ENCODE measurements around the gene HPN. TPM values are rescaled to one million over a fixed set of nuclear protein-coding genes. Genes with fewer than 3 reads are reported as not detected.
"Not testable (repeated sequence)": the region's sequence is repeated elsewhere in the genome, so short reads cannot be mapped to it uniquely, and the experiment has no call there.

Gene HPN
- total and polyA plus RNA-seq, 7 donors: 1.6 to 17.7 (median 5.2) TPM

DNA sequence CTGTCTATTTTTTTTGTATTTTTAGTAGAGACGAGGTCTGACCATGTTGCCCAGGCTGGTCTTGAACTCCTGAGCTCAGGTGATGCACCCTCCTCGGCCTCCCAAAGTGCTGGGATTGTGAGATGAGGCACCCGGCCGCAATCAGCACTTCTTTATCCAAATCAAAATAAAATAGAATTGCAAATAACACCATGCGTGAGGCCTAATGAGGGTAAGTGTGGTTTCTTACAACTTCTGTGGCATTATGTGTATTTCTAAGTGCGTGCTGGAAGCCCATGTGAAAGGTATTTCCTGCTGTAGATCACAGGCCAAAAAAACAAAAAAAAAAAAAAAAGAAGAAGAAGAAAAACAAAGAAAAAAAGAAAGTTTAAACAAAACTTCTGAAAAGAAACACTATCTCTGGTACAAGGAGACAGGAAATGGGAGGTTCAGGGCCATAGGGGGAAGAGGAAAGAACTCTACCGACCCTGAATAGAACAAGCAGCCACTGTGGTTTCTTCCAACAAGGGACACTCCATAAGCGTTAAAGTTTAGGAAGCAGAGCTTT lies 44.4 kb upstream of the HPN start:
- peak in 1 of 2 donors; percentile 15 for DNase-seq
- H3K27me3 ChIP-seq (ENCODE audit: insufficient read depth in 3 of 3, low read length in 2 of 3): no peaks in the 10 kb centered on the region
- H3K4me1 ChIP-seq: peaks cover 12% of the 10 kb centered on the region
- WGBS, 3 donors: 70 to 74% (median 70%) methylated on average over 8 of the region's 8 CpGs
- TF ChIP-seq CTCF (IDR thresholded peaks at IDR 0.05): no peak
- ATAC-seq: no peak
- H3K9me3 ChIP-seq: no peaks in the 10 kb centered on the region
- intact Hi-C loops (cut with DNase I): no loop called here
- H3K27ac ChIP-seq: peak overlapping the region; percentile 14
- H3K36me3 ChIP-seq (ENCODE audit: insufficient read depth in 1 of 2, low read depth in 1 of 2): no peaks in the 10 kb centered on the region
- no peak overlapping the region for H3K4me3 ChIP-seq

DNA sequence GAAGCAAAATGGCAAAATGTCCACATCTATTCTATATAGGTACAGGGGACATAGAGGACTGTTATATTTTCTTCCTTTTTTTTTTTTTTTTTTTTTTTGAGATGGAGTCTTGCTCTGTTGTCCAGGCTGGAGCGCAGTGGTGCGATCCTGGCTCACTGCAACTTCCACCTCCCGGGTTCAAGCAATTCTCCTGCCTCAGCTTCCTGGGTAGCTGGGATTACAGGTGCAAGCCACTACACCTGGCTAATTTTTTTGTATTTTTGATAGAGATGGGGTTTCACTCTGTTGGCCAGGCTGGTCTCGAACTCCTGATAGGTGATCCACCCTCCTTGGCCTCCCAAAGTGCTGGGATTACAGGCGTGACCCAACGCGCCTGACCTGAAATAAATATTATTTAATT lies 43.3 kb upstream of the HPN start:
- peak in 1 of 2 donors; percentile 2 for DNase-seq

DNA sequence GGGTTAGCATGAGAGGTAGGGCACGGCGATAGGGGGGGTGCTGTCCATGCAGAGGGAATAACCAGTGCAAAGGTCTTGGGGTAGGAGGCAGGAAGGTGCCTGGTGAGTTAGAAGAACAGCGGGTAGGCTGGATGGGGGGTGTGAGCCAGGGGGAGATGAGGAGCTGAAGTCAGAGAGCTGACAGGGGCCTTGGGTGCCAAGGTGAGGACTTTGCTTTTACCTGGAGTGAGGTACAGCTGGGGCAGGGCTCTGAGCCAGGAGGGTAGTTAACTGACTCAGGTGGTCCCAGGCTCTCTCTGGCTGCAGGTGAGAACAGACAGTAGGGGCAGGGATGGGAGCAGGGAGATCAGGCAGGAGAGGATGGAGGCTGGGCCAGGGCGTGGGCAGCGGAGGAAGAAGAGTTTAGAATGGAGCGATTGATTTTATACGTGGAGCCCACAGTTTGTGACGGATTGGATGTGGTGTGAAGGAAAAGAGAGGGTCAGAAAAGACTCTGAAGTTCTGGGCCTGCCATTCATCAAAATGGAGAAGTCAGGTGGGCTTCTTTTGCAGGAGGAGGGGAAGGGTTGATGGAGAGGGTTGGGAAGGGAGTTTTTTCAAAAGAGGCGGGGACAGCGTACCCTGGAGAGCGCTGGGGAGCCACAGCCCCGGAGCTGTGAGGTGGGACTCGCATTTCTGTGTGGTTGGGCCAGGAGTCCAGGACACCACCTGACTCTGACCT lies 42.6 kb upstream of the HPN start:
- TF ChIP-seq CTCF (IDR thresholded peaks at IDR 0.05): no peak
- ATAC-seq (peak in 1 of 4 donors; percentile 56), DNase-seq (peak in 1 of 2 donors; percentile 39)
- H3K27me3 ChIP-seq (ENCODE audit: insufficient read depth in 3 of 3, low read length in 2 of 3): no peaks in the 10 kb centered on the region
- H3K27ac ChIP-seq: peak overlapping the region; percentile 94
- no peaks in the 10 kb centered on the region for H3K9me3 ChIP-seq
- peak overlapping the region; percentile 94 for H3K4me3 ChIP-seq
- peaks cover 0 to 6% of the 10 kb centered on the region in 2 donors for H3K36me3 ChIP-seq (ENCODE audit: insufficient read depth in 1 of 2, low read depth in 1 of 2)
- WGBS, 3 donors: 50 to 59% (median 57%) methylated on average over 13 of the region's 13 CpGs
- H3K4me1 ChIP-seq: peaks cover 15% of the 10 kb centered on the region
- intact Hi-C loops (cut with DNase I): no loop called here

More for the DNA sequence above, 43.3 kb upstream of the HPN start:
- H3K4me3 ChIP-seq; H3K36me3 ChIP-seq (ENCODE audit: insufficient read depth in 1 of 2, low read depth in 1 of 2); ATAC-seq; H3K9me3 ChIP-seq; intact Hi-C loops (cut with DNase I); H3K27me3 ChIP-seq (ENCODE audit: insufficient read depth in 3 of 3, low read length in 2 of 3): not testable (repeated sequence)
- peaks cover 15% of the 10 kb centered on the region for H3K4me1 ChIP-seq
- H3K27ac ChIP-seq: peak overlapping the region; percentile 94
- WGBS, 3 donors: 89 to 98% (median 90%) methylated on average over 7 of the region's 7 CpGs

DNA sequence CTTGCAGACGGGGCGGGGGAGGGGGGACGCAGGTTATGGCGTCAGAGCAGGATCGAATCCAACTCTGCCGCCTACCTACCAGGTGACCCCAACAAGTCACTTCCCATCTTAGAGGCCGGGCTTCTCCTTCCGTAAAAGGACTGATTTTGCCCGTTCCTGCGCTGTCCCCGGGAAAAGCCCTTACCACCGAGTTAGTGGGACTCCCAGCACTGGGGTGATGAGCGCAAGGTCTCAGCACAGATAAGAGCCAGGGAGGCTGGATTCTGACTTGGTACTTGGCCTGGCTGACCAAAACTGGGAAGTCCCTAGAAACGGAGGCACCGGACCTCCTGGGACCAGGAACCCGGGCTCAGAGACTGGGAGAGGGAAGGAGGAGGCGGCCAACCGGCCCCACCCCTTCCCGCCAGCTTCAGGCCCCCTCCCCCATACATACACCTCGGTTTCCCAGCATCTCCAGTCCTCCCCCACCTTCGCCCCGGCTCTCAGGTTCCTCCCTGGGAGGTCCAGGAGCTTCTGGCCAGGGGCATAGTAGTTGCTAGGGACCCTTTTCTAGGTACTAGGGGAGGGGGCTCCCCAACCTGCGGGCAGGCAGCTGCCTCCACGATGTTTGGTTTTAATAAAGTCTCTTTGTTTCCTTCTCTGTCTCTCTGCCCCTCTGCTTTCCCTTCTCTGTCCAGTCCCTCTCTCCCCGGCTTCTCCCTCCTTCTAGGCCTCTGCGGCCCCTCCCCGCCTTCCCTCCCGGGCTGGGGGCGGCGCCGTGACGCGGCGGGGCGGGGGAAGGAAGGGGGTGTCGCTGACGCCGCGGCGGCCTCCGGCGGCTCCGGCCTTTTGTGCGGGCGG lies 41.8 kb upstream of the HPN start, which contains the start of gene GRAMD1A:
Gene GRAMD1A, plus strand, starts transcription at position 826 of the 840 bp plus-strand sequence. CDS start 156 bp downstream, outside the sequence.
- H3K36me3 ChIP-seq (ENCODE audit: insufficient read depth in 1 of 2, low read depth in 1 of 2): peaks cover 0 to 6% of the 10 kb centered on the region in 2 donors
- no peaks in the 10 kb centered on the region for H3K27me3 ChIP-seq (ENCODE audit: insufficient read depth in 3 of 3, low read length in 2 of 3)
- intact Hi-C loops (cut with DNase I): no loop called here
- ATAC-seq: peak; percentile 87 to 94 (median 90)
- peak within 1 kb of the TSS; percentile 94 for H3K27ac ChIP-seq
- TF ChIP-seq CTCF (IDR thresholded peaks at IDR 0.05): no peak
- peak; percentile 88 to 92 for DNase-seq
- H3K4me1 ChIP-seq: peaks cover 15% of the 10 kb centered on the region
- 2 to 5% (median 3%) methylated on average over 26 to 45 of the region's 45 CpGs for WGBS, 3 donors
- H3K9me3 ChIP-seq: no peaks in the 10 kb centered on the region
- H3K4me3 ChIP-seq: peak within 1 kb of the TSS; percentile 94

DNA sequence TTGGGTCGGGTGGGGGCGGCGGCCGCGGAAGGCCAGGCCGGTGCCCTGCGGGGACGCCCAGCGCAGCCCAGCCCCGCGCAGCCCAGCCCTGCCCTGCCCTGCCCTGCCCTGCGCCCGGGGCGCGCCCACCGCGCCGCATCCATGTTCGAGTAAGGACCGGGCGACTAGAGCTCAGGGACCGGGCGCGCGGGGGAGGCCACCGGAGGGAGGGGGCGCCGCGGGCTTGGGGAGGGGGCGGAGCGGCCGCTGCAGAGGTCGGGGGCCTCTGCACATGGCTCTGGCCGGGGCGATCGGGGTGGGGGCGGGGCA lies 41.2 kb upstream of the HPN start:
- Histone ChIP-seq H3K27ac (peak overlapping the region; percentile 94), H3K36me3 (ENCODE audit: insufficient read depth in 1 of 2, low read depth in 1 of 2) (peaks cover 0 to 6% of the 10 kb centered on the region in 2 donors), H3K4me3 (peak overlapping the region; percentile 94), H3K4me1 (peaks cover 15% of the 10 kb centered on the region), H3K27me3 (ENCODE audit: insufficient read depth in 3 of 3, low read length in 2 of 3) (no peaks in the 10 kb centered on the region), H3K9me3 (no peaks in the 10 kb centered on the region)
- intact Hi-C loops (cut with DNase I): no loop called here
- ATAC-seq (no peak), DNase-seq (no peak)
- TF ChIP-seq CTCF (IDR thresholded peaks at IDR 0.05): no peak
- WGBS, 3 donors: 0 to 2% (median 2%) methylated on average over 15 to 37 of the region's 37 CpGs
